ENCODE measurements around the gene CMPK1.

CMPK1 gene

GRCh38 chr1:47396671-47397196 is 63.1 kb downstream of the CMPK1 start:
- no peak for DNase-seq (ENCODE audit: low spot score)

GRCh38 chr1:47399138-47399845 is 65.7 kb downstream of the CMPK1 start:
- no peak for DNase-seq (ENCODE audit: low spot score)

GRCh38 chr1:47399846-47400155 is 66.2 kb downstream of the CMPK1 start:
- no peak for DNase-seq (ENCODE audit: low spot score)

DNA sequence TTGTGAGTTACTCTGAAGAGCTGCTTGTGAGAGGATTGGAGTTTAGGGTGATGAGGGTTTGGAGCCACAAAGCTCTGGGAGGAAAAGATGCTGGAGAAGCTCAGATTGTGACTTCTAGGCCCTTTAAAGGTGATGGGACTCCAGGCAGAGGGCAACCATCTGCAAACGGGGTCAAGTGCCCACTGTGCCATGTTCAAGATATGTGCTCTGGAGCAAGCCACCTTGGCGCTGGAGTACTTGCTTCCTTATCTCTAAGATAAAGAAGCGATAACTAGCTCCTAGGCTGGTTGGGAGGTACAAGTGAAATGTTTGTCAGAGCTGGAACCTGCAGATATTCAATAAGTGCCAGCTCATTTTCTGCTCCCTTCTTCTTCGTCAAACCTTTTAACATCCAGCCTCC is 68.2 kb downstream of the CMPK1 start:
- DNase-seq (ENCODE audit: low spot score) = no peak

DNA sequence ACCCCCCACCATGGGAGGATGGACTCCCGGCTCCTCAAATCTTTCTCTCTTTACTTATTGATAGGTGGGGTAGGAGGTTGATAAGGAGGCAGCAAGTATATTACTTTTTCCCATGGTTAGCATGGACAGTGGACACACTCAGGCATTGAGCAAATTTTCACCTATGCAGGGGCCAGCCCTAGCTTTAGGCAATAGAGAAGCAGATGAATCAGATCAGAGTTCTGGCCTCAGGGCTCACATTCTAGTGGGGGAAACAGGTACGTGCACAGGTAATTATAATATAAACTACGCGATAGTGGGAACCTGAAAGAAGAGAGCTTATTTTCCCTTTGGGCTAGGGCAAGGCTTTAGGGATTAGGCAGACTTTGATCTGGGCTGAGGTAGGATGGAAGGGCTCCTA is 69.0 kb downstream of the CMPK1 start:
- no peak for DNase-seq (ENCODE audit: low spot score)

GRCh38 chr1:47403321-47403910 is 69.8 kb downstream of the CMPK1 start:
- DNase-seq (ENCODE audit: low spot score) = no peak

DNA sequence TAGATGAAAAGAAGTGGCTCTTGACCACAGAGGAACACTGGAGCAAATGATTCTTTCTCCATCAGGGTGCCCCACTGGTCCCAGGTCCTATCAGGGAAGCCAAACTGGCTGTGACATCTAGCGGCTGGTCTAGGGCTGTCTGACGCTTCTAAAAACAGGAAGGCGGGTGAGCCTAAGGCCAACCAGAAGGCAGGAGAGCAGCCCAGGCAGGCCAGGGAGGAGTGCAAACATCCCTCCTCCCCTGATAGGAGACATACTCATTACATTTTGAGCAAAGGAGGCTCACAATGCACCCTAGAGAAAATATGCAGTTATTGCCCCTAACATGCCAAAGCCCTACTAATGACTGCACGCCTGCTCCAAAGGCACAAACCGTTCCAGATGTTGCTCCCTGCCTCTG is 72.1 kb downstream of the CMPK1 start:
- no peak for DNase-seq (ENCODE audit: low spot score)

GRCh38 chr1:47406966-47407365 is 73.4 kb downstream of the CMPK1 start:
- DNase-seq (ENCODE audit: low spot score) = no peak

GRCh38 chr1:47407481-47407880 is 73.9 kb downstream of the CMPK1 start:
- DNase-seq (ENCODE audit: low spot score) = no peak

GRCh38 chr1:47409311-47410067 is 75.9 kb downstream of the CMPK1 start:
- DNase-seq (ENCODE audit: low spot score) = no peak

GRCh38 chr1:47410068-47410455 is 76.5 kb downstream of the CMPK1 start:
- DNase-seq (ENCODE audit: low spot score) = no peak

GRCh38 chr1:47411436-47411835 is 77.8 kb downstream of the CMPK1 start:
- no peak for DNase-seq (ENCODE audit: low spot score)

GRCh38 chr1:47412437-47412836 is 78.8 kb downstream of the CMPK1 start:
- no peak for DNase-seq (ENCODE audit: low spot score)

DNA sequence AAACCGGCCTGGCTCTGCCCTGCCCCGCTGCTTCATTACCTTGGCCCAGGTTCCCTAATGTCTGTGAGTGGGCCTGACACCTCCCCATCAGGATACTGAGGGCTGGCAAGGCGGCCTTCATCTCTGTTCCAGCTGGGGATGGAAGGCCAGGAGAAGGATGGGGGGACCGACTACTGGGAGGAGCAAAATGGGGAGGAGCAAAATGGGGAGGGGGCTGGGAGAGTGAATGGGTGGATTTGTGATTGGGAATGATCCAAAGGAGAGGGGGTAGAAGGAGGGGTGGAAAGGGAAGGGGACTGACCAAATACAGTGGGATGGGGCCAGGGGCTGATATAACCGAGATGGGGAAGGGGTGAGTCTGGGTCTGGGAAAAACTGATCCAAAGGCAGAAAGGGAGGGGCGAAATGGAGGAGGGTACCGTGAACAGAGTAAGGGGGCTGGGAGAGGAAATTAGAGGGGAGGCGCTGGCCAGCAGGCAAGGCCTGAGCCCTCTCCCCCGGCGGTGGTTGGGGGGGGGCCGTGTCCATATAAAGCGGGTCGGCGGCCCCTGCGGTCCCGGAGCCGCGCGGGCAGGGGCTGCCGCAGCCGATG is 82.2 kb downstream of the CMPK1 start, which contains the start of gene FOXE3:
TSS of gene FOXE3 (plus strand) at position 558 of the 591 bp plus-strand sequence. CDS start at position 589, 31 bp downstream.
- DNase-seq (ENCODE audit: low spot score) = no peak

DNA sequence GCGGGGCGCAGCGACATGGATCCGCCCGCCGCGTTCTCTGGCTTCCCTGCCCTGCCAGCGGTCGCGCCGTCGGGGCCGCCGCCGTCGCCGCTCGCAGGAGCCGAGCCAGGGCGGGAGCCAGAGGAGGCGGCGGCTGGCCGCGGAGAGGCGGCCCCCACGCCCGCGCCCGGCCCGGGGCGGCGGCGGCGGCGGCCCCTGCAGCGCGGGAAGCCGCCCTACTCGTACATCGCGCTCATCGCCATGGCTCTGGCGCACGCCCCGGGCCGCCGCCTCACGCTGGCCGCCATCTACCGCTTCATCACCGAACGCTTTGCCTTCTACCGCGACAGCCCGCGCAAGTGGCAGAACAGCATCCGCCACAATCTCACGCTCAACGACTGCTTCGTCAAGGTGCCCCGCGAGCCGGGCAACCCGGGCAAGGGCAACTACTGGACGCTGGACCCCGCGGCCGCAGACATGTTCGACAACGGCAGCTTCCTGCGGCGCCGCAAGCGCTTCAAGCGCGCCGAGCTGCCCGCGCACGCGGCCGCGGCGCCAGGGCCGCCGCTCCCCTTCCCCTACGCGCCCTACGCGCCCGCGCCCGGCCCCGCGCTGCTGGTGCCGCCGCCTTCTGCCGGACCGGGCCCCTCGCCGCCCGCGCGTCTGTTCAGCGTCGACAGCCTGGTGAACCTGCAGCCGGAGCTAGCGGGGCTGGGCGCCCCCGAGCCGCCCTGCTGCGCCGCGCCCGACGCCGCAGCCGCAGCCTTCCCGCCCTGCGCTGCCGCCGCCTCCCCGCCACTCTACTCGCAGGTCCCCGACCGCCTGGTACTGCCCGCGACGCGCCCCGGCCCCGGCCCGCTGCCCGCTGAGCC is 83.0 kb downstream of the CMPK1 start:
- DNase-seq (ENCODE audit: low spot score) = no peak

- DNase-seq (ENCODE audit: low spot score) = no peak
Observed at GRCh38 chr1:47417170-47418044, 83.8 kb downstream of the CMPK1 start.

- no peak for DNase-seq (ENCODE audit: low spot score)
Observed at GRCh38 chr1:47418122-47418521, 84.5 kb downstream of the CMPK1 start.

DNA sequence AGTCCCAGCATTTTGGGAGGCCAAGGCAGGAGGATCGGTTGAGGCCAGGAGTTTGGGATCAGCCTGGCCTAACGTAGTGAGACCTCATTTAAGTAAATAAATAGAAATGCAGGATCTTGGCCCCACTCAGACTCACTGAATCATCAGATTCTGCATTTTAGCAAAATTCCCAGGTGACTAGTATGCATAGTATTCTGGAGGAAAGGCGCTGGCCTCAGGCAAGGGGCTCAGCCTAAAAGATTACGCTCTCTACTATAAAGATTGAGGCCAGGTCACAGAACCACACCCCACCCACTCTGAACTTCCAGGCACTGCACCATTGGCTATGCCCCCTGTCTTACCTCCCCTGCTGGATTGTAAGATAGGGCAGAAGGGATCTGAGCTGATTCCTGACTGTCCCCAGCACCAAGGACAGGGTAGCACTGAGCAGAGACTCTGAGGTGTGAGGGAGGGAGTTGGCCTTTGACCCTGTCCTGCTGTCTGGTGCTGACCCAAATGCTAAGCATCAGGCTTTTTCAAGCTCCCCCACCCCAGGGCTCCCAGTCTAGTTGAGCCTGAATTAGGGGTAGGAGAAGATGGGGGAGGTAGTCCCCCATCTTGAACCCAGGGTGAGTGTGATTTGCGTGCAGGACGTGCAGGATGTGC is 85.2 kb downstream of the CMPK1 start:
- DNase-seq (ENCODE audit: low spot score) = no peak

DNA sequence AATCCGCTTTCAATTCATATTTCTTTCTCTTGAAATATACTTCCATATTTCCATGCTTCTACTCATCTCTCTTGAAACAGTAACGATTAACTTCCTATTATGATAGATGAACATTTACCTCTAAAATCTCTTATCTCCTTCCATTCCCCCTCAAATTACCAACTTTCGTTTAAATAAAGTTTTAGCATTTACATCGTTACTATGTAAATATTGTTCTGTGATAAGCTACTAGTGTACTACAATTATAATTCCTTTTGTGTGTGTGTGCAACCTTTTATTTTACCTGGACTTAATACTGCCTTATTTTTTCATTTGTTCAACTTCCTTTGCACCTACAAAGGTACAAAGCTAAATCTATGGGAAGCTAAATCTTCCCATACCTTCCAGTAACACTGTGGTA is 87.0 kb downstream of the CMPK1 start:
- no peak for DNase-seq (ENCODE audit: low spot score)

DNA sequence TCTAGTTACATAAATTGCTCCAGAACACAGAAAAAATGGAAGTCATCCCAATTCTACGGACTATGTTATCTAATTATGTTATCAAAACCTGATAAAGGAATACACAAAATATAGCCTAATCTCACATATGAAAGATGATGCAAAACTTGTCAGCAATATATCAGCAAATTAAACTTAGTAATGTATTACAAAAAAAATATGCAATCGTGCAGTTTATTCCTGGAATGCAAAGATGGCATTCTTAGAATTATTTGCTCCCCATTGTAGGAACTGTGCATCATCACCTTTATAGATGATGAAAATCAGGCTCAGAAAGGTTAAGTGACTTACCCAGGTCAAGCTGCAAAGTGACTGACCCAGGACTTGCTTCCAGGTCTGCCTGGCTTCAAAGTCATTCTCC is 90.3 kb downstream of the CMPK1 start:
- no peak for DNase-seq (ENCODE audit: low spot score)
